Measurements from ENCODE around the gene LAMP2.
A peak's percentile ranks its signal among the peaks of the same experiment; 100 is the strongest.
"Not testable (repeated sequence)": the region's sequence is repeated elsewhere in the genome, so short reads cannot be mapped to it uniquely, and the experiment has no call there.

LAMP2 gene

GRCh38 chrX:120474085-120474484 lies 5.0 kb upstream of the LAMP2 start:
- DNase-seq = no peak
- no peak for TF ChIP-seq GATA1 (IDR thresholded peaks at IDR 0.05; ENCODE audit: low read depth, low read length)
- TF ChIP-seq POLR2A (IDR thresholded peaks at IDR 0.05; ENCODE audit: low read length) = no peak

- not testable (repeated sequence) for DNase-seq
These were observed 561 bp upstream of the LAMP2 start for GRCh38 chrX:120469657-120470056.

- TF ChIP-seq POLR2A (IDR thresholded peaks at IDR 0.05; ENCODE audit: low read length) = no peak
- TF ChIP-seq GATA1 (IDR thresholded peaks at IDR 0.05; ENCODE audit: low read depth, low read length) = no peak
- DNase-seq = peak in 1 of 2 experiments; percentile 35
These were observed 644 bp downstream of the LAMP2 start for GRCh38 chrX:120468479-120468824.

- DNase-seq = no peak
These were observed 1.0 kb downstream of the LAMP2 start for GRCh38 chrX:120468071-120468470.

GRCh38 chrX:120464411-120464810 lies 4.7 kb downstream of the LAMP2 start:
- peak; percentile 8 for DNase-seq
- no peak for TF ChIP-seq GATA1 (IDR thresholded peaks at IDR 0.05; ENCODE audit: low read depth, low read length)
- TF ChIP-seq POLR2A (IDR thresholded peaks at IDR 0.05; ENCODE audit: low read length) = no peak

More at GRCh38 chrX:120468071-120468470, 1.0 kb downstream of the LAMP2 start:
- TF ChIP-seq GATA1 (IDR thresholded peaks at IDR 0.05; ENCODE audit: low read depth, low read length) (no peak), POLR2A (IDR thresholded peaks at IDR 0.05; ENCODE audit: low read length) (no peak)

- DNase-seq = peak; percentile 13 to 42
- TF ChIP-seq GATA1 (IDR thresholded peaks at IDR 0.05; ENCODE audit: low read depth, low read length) = no peak
- TF ChIP-seq POLR2A (IDR thresholded peaks at IDR 0.05; ENCODE audit: low read length) = no peak
These were observed 5.9 kb downstream of the LAMP2 start for GRCh38 chrX:120463241-120463640.

GRCh38 chrX:120462370-120462769 lies 6.7 kb downstream of the LAMP2 start:
- DNase-seq = no peak
- no peak for TF ChIP-seq POLR2A (IDR thresholded peaks at IDR 0.05; ENCODE audit: low read length)
- TF ChIP-seq GATA1 (IDR thresholded peaks at IDR 0.05; ENCODE audit: low read depth, low read length) = no peak

GRCh38 chrX:120459309-120459708 lies 9.8 kb downstream of the LAMP2 start:
- no peak for DNase-seq
- no peak for TF ChIP-seq POLR2A (IDR thresholded peaks at IDR 0.05; ENCODE audit: low read length)

GRCh38 chrX:120457766-120458180 lies 11.3 kb downstream of the LAMP2 start:
- peak in 1 of 2 experiments; percentile 3 for DNase-seq
- TF ChIP-seq POLR2A (IDR thresholded peaks at IDR 0.05; ENCODE audit: low read length) (no peak), GATA1 (IDR thresholded peaks at IDR 0.05; ENCODE audit: low read depth, low read length) (no peak)

- TF ChIP-seq GATA1 (IDR thresholded peaks at IDR 0.05; ENCODE audit: low read depth, low read length) (no peak), POLR2A (IDR thresholded peaks at IDR 0.05; ENCODE audit: low read length) (no peak)
- DNase-seq = peak in 1 of 2 experiments; percentile 0
These were observed 12.1 kb downstream of the LAMP2 start for GRCh38 chrX:120456973-120457372.

- no peak for TF ChIP-seq GATA1 (IDR thresholded peaks at IDR 0.05; ENCODE audit: low read depth, low read length)
- no peak for TF ChIP-seq POLR2A (IDR thresholded peaks at IDR 0.05; ENCODE audit: low read length)
- peak in 1 of 2 experiments; percentile 0 for DNase-seq
These were observed 15.1 kb downstream of the LAMP2 start for GRCh38 chrX:120453985-120454384.

- DNase-seq = peak; percentile 22 to 28
- TF ChIP-seq GATA1 (IDR thresholded peaks at IDR 0.05; ENCODE audit: low read depth, low read length) (no peak), POLR2A (IDR thresholded peaks at IDR 0.05; ENCODE audit: low read length) (no peak)
These were observed 17.0 kb downstream of the LAMP2 start for GRCh38 chrX:120452131-120452530.

GRCh38 chrX:120450163-120450562 lies 18.9 kb downstream of the LAMP2 start:
- DNase-seq = peak; percentile 1 to 30
- no peak for TF ChIP-seq GATA1 (IDR thresholded peaks at IDR 0.05; ENCODE audit: low read depth, low read length)
- no peak for TF ChIP-seq POLR2A (IDR thresholded peaks at IDR 0.05; ENCODE audit: low read length)

GRCh38 chrX:120446498-120446897 lies 22.6 kb downstream of the LAMP2 start:
- peak in 1 of 2 experiments; percentile 6 for DNase-seq
- TF ChIP-seq GATA1 (IDR thresholded peaks at IDR 0.05; ENCODE audit: low read depth, low read length) (no peak), POLR2A (IDR thresholded peaks at IDR 0.05; ENCODE audit: low read length) (no peak)

- TF ChIP-seq GATA1 (IDR thresholded peaks at IDR 0.05; ENCODE audit: low read depth, low read length) = no peak
- no peak for TF ChIP-seq POLR2A (IDR thresholded peaks at IDR 0.05; ENCODE audit: low read length)
- DNase-seq = no peak
These were observed 29.2 kb downstream of the LAMP2 start for GRCh38 chrX:120439921-120440320.
